Measurements from ENCODE around the gene ECT2.
A peak's percentile ranks its signal among the peaks of the same experiment; 100 is the strongest.
"Not testable (repeated sequence)": the region's sequence is repeated elsewhere in the genome, so short reads cannot be mapped to it uniquely, and the experiment has no call there.

ECT2 gene

DNA sequence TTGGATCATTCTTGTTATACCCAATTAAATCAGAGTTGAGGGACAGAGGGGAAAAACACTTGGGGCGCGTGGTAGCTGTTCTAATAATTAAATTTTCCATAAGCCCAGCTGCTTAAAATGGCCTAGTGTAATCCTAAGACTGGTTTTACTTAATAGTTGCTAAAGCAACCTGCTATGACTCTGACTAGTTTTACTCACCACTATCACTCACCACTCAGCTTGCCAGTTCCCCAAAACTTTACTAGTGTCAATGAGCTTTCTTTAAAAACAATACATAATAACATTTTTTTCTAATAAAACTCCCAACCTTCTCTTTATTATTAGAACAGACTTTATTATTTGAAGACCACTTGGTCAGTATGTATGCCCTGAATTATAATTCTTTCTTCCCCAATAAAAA lies 49.6 kb downstream of the ECT2 start:
- Histone ChIP-seq H3K4me3 (no peak overlapping the region), H3K9me3 (no peaks in the 10 kb centered on the region), H3K36me3 (replicated peaks) (peaks cover 25% of the 10 kb centered on the region), H3K27me3 (ENCODE audit: low read depth) (no peaks in the 10 kb centered on the region), H3K4me1 (no peaks in the 10 kb centered on the region)
- in situ Hi-C loops (cut with MboI; ENCODE audit: low sequenced_read_pairs) = no loop called here
- no peak for DNase-seq (ENCODE audit: low spot score in 2 of 2)

DNA sequence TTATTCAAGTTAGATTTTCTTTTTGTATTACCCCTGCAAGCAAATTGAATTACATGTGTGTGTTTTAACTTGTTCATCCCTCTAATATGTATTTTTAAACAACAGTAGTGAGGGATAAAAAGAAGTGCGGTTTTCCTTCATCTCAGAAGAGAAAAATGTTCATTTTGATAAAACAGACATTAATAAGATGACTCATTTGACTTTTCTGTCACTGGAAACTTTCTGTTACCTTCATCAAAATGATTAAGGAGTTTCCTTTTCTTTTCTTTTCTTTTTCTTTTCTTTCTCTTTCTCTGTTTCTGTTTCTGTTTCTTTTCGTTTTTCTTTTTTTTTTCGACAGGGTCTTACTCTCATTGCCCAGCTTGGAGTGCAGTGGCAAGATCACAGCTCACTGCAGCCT lies 53.0 kb downstream of the ECT2 start:
- H3K4me1 ChIP-seq = no peaks in the 10 kb centered on the region
- H3K9me3 ChIP-seq = no peaks in the 10 kb centered on the region
- no peak overlapping the region for H3K4me3 ChIP-seq
- H3K27me3 ChIP-seq (ENCODE audit: low read depth) = no peaks in the 10 kb centered on the region
- DNase-seq (ENCODE audit: low spot score in 2 of 2) = no peak
- H3K36me3 ChIP-seq (replicated peaks) = peaks cover 47% of the 10 kb centered on the region
- in situ Hi-C loops (cut with MboI; ENCODE audit: low sequenced_read_pairs) = no loop called here

DNA sequence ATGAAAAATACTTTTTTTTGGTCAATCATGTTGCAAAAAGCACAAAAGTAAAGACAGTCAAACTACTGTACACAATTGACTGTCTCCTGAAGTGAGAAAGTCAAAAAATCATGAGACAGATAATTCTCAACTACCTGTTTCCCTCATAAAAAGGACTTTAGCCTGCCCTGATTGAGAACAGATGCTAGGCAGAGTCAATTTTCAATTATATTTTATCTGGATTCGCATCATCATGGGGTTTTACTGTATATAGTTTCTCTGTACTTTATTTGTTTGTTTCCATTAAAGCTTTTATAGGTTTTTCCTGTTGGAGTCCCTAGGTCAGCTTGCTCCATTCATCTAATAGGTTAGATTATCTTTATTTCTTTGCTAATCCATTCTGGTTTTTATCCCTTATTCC lies 53.8 kb downstream of the ECT2 start:
- H3K36me3 ChIP-seq (replicated peaks) = peaks cover 56% of the 10 kb centered on the region
- H3K9me3 ChIP-seq = no peaks in the 10 kb centered on the region
- in situ Hi-C loops (cut with MboI; ENCODE audit: low sequenced_read_pairs) = no loop called here
- no peak overlapping the region for H3K4me3 ChIP-seq
- no peaks in the 10 kb centered on the region for H3K27me3 ChIP-seq (ENCODE audit: low read depth)
- DNase-seq (ENCODE audit: low spot score in 2 of 2) = no peak
- no peaks in the 10 kb centered on the region for H3K4me1 ChIP-seq

DNA sequence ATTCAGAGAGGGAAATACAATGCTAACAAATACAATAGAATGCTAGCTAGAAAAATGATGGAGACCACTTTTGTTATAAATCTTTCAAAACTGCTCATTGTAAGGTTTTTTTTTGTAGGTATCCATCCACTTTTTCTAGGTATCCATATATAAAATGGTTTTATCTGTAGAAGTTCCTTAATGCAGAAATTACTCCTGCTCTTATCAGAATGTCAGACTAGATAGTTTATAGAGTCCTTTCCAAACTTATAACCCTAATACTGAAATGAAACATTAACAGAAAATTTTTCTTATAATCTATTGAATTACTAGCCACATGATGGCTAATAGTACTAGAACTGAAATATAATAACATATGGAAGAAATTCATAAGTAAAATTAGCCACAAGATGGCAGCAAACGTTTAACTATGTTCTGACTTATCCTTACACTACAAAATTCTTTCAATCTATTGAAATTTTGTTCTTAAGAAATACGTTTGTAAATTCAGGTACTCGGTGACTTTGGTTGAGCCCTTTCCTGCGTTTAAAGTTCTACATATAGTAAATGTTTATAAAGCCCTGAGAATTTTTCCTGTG lies 58.5 kb downstream of the ECT2 start:
- in situ Hi-C loops (cut with MboI; ENCODE audit: low sequenced_read_pairs) = no loop called here
- H3K36me3 ChIP-seq (replicated peaks) = peaks cover 64% of the 10 kb centered on the region
- DNase-seq (ENCODE audit: low spot score in 2 of 2) = peak in 1 of 2 experiments; percentile 30

DNA sequence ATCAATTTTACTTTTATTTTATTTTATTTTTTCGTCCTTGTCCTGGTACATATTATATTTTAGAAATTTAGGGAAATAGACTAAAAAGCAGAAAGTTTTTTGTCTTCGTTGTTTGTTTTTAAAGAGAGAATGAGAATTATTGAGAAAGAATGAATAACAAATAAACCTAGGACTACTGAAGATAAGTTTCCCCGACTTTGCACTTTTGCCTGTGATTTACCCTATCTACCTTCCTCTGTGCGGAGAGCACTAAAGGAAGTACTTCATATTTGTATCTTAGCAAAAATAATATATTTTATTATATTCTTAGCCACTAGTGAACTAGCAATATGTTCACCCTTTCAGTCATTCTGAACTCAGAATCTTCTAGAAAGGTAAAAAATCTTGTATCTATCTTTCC lies 60.6 kb downstream of the ECT2 start:
- peaks cover 64% of the 10 kb centered on the region for H3K36me3 ChIP-seq (replicated peaks)
- H3K4me1 ChIP-seq = no peaks in the 10 kb centered on the region
- DNase-seq (ENCODE audit: low spot score in 2 of 2) = no peak
- H3K4me3 ChIP-seq = no peak overlapping the region
- in situ Hi-C loops (cut with MboI; ENCODE audit: low sequenced_read_pairs) = no loop called here
- H3K9me3 ChIP-seq = no peaks in the 10 kb centered on the region
- H3K27me3 ChIP-seq (ENCODE audit: low read depth) = no peaks in the 10 kb centered on the region

More for the DNA sequence above, 58.5 kb downstream of the ECT2 start:
- Histone ChIP-seq H3K4me3 (no peak overlapping the region), H3K4me1 (no peaks in the 10 kb centered on the region), H3K27me3 (ENCODE audit: low read depth) (no peaks in the 10 kb centered on the region), H3K9me3 (no peaks in the 10 kb centered on the region)

DNA sequence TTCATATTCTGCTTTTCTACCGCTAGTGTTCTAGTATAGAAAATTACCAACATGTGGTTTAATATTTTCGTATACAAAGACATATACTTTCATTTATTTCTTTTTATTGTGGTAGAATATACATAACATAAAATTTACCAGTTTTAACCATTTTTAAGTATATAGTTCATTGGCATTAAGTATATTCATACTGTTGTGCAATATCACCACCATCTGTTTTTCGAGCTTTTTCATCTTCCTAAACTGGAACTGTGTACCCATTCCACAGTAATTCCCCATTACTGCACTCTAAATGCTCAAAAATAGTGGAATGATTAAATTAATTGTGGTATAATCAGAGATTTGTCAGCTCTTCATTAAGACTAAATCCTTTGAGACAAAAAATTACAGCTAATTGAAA lies 62.9 kb downstream of the ECT2 start:
- Histone ChIP-seq H3K9me3 (no peaks in the 10 kb centered on the region), H3K4me3 (no peak overlapping the region), H3K4me1 (no peaks in the 10 kb centered on the region), H3K27me3 (ENCODE audit: low read depth) (no peaks in the 10 kb centered on the region), H3K36me3 (replicated peaks) (peaks cover 64% of the 10 kb centered on the region)
- no peak for DNase-seq (ENCODE audit: low spot score in 2 of 2)
- in situ Hi-C loops (cut with MboI; ENCODE audit: low sequenced_read_pairs) = no loop called here

DNA sequence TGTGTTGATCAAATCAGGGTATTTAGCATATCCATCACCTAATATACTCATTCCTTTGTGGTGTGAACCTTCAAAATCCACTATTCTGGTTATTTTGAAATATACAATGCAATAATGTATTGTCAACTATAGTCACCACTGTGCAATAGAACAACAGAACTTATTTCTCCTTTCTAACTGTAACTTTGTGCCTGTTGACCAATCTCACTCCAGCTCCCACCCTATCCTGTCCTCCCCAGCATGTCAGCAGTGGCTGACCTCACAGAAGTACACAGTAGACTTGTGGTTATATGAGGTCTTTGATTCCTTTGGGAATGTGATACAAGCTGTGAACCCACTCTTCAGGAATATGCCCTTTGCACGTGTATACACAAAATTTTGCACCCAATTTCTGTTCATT lies 64.2 kb downstream of the ECT2 start:
- DNase-seq (ENCODE audit: low spot score in 2 of 2) = no peak
- H3K27me3 ChIP-seq (ENCODE audit: low read depth) = no peaks in the 10 kb centered on the region
- H3K9me3 ChIP-seq = no peaks in the 10 kb centered on the region
- in situ Hi-C loops (cut with MboI; ENCODE audit: low sequenced_read_pairs) = no loop called here
- no peaks in the 10 kb centered on the region for H3K4me1 ChIP-seq
- no peak overlapping the region for H3K4me3 ChIP-seq
- peaks cover 57% of the 10 kb centered on the region for H3K36me3 ChIP-seq (replicated peaks)

DNA sequence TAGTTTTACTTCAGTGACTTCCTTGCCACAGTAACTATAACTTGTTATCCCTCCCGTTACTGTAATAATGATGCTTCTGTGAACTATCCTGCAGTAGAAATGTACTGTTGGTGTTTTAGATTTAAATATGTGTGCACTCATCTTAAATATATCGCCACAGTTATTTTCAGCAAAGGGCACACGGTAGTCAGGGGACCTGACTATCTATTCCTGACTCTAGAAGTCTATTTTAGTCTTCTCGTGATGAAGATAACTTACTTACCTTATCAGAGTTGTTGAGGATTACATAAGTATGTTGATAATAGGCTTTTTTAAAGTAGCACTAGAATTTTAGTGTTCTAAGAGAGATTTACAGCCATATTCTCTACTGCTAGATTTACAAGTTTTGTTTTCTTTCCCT lies 65.3 kb downstream of the ECT2 start:
- DNase-seq (ENCODE audit: low spot score in 2 of 2) = no peak
- Histone ChIP-seq H3K4me3 (no peak overlapping the region), H3K27me3 (ENCODE audit: low read depth) (no peaks in the 10 kb centered on the region), H3K9me3 (no peaks in the 10 kb centered on the region), H3K36me3 (replicated peaks) (peaks cover 51% of the 10 kb centered on the region), H3K4me1 (no peaks in the 10 kb centered on the region)
- in situ Hi-C loops (cut with MboI; ENCODE audit: low sequenced_read_pairs) = no loop called here

DNA sequence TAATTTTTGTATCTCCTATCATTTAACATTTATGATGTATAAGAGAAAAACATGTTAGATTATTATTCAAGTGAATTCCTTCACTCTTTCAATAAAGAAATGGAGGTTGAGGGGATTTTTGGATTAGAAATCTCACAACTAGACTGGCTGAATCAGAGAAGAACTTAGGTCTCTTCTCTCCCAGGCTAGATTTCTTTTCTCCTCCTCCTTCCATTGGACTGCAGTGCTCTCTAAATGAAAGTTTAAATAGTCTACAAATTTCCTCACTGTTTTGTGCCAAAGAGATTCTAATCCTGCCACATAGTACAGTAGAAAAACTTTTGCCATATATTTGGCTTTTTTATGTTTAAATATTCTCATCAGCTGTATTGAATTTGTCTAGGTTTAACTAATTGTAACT lies 65.8 kb downstream of the ECT2 start:
- no peaks in the 10 kb centered on the region for H3K4me1 ChIP-seq
- no peak for DNase-seq (ENCODE audit: low spot score in 2 of 2)
- H3K36me3 ChIP-seq (replicated peaks) = peaks cover 51% of the 10 kb centered on the region
- no peak overlapping the region for H3K4me3 ChIP-seq
- in situ Hi-C loops (cut with MboI; ENCODE audit: low sequenced_read_pairs) = no loop called here
- no peaks in the 10 kb centered on the region for H3K27me3 ChIP-seq (ENCODE audit: low read depth)
- H3K9me3 ChIP-seq = no peaks in the 10 kb centered on the region

DNA sequence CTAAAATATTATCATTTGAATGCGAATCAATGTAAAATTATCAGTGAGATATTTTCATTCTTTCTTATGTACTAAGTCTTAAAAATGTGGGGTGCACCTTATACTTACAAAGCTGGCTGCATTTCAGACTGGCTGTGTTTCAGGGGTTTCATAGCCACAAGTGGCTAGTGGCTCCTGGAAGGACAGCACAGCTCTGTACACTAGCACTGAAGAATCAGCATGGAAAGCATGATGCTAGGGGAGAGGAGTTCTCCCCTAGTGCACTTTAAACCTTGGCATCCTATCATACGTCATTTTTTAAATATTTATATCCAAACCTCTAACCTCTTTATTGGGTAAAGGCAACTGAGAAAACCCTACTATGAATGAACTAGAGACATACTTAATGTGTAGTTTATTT lies 66.4 kb downstream of the ECT2 start:
- in situ Hi-C loops (cut with MboI; ENCODE audit: low sequenced_read_pairs) = no loop called here
- no peak for DNase-seq (ENCODE audit: low spot score in 2 of 2)
- Histone ChIP-seq H3K4me3 (no peak overlapping the region), H3K4me1 (no peaks in the 10 kb centered on the region), H3K9me3 (no peaks in the 10 kb centered on the region), H3K27me3 (ENCODE audit: low read depth) (no peaks in the 10 kb centered on the region), H3K36me3 (replicated peaks) (peaks cover 56% of the 10 kb centered on the region)

DNA sequence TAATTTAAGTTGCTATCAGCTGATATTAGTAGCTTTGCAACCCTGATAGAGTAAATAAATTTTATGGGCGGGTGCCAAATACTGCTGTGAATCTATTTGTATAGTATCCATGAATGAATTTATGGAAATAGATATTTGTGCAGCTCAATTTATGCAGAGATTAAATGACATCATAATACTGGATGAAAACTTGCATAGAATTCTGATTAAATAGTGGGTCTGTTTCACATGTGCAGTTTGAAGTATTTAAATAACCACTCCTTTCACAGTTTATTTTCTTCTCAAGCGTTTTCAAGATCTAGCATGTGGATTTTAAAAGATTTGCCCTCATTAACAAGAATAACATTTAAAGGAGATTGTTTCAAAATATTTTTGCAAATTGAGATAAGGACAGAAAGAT lies 70.0 kb downstream of the ECT2 start:
- peaks cover 37% of the 10 kb centered on the region for H3K36me3 ChIP-seq (replicated peaks)
- H3K9me3 ChIP-seq = no peaks in the 10 kb centered on the region
- no peak overlapping the region for H3K4me3 ChIP-seq
- no peaks in the 10 kb centered on the region for H3K27me3 ChIP-seq (ENCODE audit: low read depth)
- no peaks in the 10 kb centered on the region for H3K4me1 ChIP-seq
- DNase-seq (ENCODE audit: low spot score in 2 of 2) = no peak
- in situ Hi-C loops (cut with MboI; ENCODE audit: low sequenced_read_pairs) = no loop called here

DNA sequence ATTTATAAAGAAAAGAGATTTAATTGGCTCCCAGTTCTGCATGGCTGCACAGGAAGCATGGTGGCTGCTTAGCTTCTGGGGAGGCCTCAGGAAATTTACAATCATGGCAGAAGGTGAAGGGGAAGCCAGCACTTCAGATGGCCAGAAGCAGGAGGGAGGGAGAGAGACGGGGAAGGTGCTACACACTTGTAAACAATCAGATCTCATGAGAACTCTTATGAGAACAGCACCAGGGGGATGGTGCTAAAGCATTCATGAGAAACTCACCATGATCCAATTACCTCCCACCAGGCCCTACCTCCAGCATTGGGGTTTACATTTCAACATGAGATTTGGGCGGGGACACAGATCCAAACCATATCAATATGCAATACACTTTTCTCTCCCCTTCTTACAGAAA lies 73.7 kb downstream of the ECT2 start:
- Histone ChIP-seq H3K4me3 (no peak overlapping the region), H3K36me3 (replicated peaks) (peaks cover 11% of the 10 kb centered on the region), H3K9me3 (no peaks in the 10 kb centered on the region), H3K4me1 (no peaks in the 10 kb centered on the region), H3K27me3 (ENCODE audit: low read depth) (no peaks in the 10 kb centered on the region)
- in situ Hi-C loops (cut with MboI; ENCODE audit: low sequenced_read_pairs) = no loop called here
- DNase-seq (ENCODE audit: low spot score in 2 of 2) = no peak

DNA sequence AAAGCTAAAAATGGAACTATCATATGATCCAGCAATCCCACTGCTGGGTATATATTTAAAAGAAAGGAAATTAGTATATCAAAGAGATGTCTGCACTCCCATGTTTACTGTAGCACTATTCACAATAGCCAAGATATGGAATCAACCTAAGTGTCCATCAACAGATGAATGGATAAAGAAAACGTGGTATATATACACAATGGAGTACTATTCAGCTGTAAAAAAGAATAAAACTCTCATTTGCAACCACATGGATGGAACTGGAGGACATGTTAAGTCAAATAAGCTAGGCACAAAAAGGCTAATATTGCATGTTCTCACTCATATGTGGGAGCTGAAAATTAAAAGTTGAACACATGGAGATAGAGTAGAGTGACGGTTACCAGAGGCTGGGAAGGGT lies 76.7 kb downstream of the ECT2 start:
- H3K9me3 ChIP-seq; H3K4me1 ChIP-seq; H3K27me3 ChIP-seq (ENCODE audit: low read depth); H3K36me3 ChIP-seq (replicated peaks); DNase-seq (ENCODE audit: low spot score in 2 of 2); H3K4me3 ChIP-seq; in situ Hi-C loops (cut with MboI; ENCODE audit: low sequenced_read_pairs): not testable (repeated sequence)

DNA sequence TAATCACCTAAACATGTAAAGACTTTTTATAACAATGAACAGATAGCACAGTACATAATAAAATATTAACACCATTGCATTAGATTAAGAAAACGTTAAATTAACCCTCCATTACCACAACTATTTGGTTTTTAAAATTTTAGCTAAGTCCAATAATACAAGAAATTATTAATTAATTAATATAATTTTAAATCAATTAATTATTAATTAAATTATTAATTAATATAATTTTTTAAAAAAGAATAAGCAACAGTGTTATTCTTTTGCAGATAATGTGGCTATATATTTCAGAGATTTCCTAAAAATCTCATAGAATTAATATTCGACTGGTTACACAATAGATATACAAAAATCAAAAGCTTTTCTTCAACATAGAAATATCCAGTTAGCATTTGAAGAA lies 82.5 kb downstream of the ECT2 start:
- in situ Hi-C loops (cut with MboI; ENCODE audit: low sequenced_read_pairs) = no loop called here
- H3K4me3 ChIP-seq = no peak overlapping the region

DNA sequence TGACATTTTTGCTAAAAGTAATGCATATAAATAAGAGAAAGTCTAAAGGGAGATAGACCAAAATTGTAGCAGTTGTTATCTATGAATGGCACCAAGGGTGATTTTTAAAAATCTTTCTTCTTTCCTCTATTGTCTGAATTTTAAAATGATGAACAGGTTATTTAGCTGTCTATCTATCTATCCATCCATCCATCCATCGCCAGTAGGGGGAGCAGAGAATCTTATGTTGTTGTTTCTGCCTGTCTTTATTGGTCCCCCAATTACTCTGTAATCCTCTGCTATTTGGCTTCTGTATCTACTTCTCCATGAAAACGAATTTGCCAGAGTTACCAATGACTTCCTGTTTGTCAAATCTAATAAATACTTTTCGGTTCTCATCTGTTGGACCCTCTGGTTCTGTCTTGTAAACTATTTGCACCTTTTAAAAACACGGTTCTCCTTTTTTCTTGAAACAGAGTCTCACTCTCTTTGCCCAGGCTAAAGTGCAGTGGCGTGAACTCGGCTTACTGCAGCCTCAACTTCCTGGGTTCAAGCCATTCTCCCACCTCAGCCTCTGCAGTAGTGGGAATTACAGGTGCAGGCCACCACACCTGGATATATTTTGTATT lies 86.0 kb downstream of the ECT2 start:
- Histone ChIP-seq H3K4me1 (no peaks in the 10 kb centered on the region), H3K4me3 (no peak overlapping the region), H3K27me3 (ENCODE audit: low read depth) (peaks cover 10% of the 10 kb centered on the region; the same call in 1 of the 2 replicates), H3K36me3 (replicated peaks) (no peaks in the 10 kb centered on the region), H3K9me3 (no peaks in the 10 kb centered on the region)
- peak; percentile 38 to 75 for DNase-seq (ENCODE audit: low spot score in 2 of 2)
- in situ Hi-C loops (cut with MboI; ENCODE audit: low sequenced_read_pairs) = no loop called here

More for the DNA sequence above, 82.5 kb downstream of the ECT2 start:
- Histone ChIP-seq H3K4me1 (no peaks in the 10 kb centered on the region), H3K36me3 (replicated peaks) (no peaks in the 10 kb centered on the region), H3K9me3 (no peaks in the 10 kb centered on the region), H3K27me3 (ENCODE audit: low read depth) (peaks cover 4% of the 10 kb centered on the region; the same call in 1 of the 2 replicates)
- no peak for DNase-seq (ENCODE audit: low spot score in 2 of 2)

Measured in HAP-1 (cell line).